Superior temporal gyrus (tissue), 1 donor: Measurements from ENCODE around the gene DPEP3.
"Not testable (repeated sequence)": the region's sequence is repeated elsewhere in the genome, so short reads cannot be mapped to it uniquely, and the experiment has no call there.

ENCODE experiments used
- DNase-seq: peaks from one replicate; pipeline ENCODE4 v3.0.0-alpha.2; 2016; ENCODE audit errors: extremely low spot score

DPEP3 gene

DNA sequence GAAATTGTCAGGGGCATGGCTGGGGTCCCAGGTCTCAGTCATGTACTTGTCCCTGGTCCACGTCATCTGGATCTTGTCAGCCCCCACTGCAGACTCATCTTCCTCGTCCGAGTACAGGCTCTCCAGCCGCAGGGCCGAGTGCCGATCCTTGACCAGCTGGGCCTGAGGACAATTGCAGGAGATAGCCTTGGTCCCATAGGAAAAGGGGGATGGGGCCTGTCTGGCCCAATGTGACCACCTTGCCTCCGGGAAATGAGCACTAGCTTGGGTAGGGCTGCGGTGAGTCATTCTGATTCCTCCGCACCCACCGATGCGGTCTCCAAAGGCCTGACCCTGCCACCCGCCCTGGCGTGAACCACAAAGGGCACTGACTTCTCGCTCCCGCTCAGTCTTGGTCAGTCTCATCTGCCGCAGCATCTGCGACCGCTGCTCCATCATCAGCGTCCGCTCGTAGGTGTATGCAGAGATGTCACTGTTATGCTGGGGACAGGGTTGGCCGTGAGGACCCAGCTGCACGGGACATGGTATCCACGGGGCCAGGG is 34.8 kb downstream of the DPEP3 start:
- DNase-seq: no peak

DNA sequence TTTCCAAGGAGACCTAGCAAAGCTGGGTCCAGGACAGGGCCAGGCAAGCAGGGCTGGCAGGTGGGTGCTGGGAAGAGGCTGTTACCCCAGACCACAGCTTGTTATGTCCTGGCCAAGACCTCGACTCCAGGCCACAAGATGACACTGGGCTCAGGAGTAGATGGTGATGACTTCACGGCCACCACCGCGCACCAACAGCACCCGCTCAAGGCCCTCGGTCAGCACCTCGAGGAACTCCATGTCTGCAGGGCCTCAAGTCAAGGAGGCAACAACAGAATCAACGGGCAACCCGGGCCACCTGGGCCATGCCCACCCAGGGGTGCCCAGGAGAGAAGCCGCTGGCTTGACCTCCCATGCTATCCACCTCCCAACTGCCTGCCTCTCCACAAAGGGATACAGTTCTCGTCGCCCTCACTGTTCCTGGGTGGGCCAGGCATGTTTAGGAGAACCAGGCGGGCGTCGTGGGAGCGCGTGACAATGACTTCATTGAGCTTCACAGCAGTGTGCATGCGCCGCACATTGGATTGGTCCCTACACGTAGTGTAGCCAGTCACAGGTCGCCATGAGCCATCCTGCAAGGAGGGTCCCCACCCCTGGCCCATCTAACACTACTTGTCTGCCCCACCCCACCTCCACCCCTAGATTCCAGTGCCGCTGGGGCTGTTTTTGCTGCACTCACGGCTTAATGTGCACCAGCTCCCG is 35.5 kb downstream of the DPEP3 start:
- no peak for DNase-seq

DNA sequence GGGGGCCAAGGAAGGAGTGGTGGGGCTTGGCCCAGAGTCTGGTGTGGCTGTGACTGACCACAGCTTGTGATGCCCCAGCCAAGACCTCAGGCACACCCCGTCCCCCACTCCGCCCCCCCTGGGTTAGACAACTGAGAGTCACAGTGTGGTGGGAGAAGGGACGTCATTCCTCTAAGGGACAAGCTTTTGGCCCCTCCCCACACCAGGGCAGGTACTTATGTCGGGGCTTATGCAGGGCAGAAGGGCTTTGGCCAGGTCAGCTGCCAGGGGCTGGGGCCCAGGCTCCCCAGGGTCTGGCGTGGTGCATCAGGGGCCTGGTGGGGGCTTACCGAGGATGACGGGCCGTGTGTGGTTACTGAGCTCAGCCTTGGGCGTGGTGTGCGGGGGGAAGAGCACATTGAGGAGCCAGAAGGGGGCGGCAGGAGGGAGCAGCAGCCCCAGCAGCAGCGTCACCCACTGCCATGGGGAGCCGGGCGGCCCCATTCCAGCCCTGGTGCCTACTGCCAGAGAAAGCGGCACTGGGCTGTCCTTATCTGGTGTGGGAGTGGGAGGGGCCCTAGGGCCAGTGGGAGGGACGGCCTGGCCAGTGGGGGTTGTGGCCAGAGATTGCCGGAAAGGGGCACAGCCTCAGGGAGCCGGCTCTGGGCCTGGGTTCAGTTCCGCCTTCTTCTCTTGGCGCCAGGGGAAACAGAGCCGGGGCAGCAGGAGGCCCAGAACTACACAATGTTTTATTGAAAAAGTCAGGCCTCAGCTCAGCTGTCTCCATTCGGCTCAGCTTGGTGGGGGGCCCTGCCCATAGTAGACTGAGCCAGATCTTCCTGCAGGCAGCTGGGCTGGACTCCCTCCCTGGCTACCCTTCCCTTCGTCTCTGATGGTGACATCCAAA is 36.4 kb downstream of the DPEP3 start, which contains the start of gene LCAT:
Gene LCAT, minus strand, starts transcription at position 502 of the 886 bp plus-strand sequence. Its CDS starts 19 bp downstream, at position 483.
- peak; percentile 78 for DNase-seq

DNA sequence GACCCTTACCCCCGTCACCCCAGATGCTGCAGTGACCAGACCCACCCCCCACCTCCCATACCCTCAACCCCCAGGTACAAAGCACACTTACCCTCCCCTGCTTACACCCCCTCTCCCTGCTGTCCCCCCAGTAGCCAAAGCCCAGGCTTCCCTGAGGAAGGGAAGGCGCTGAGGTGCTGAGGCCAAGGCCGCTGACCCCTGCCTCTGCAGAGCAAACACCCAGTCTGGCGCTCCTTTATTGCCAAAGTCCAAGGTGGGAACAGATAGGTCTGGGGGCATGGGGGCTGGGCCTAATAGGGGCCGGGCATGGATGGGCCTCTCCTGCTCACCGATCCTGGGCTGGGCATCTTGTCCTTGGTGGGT is 37.1 kb downstream of the DPEP3 start:
- no peak for DNase-seq

DNA sequence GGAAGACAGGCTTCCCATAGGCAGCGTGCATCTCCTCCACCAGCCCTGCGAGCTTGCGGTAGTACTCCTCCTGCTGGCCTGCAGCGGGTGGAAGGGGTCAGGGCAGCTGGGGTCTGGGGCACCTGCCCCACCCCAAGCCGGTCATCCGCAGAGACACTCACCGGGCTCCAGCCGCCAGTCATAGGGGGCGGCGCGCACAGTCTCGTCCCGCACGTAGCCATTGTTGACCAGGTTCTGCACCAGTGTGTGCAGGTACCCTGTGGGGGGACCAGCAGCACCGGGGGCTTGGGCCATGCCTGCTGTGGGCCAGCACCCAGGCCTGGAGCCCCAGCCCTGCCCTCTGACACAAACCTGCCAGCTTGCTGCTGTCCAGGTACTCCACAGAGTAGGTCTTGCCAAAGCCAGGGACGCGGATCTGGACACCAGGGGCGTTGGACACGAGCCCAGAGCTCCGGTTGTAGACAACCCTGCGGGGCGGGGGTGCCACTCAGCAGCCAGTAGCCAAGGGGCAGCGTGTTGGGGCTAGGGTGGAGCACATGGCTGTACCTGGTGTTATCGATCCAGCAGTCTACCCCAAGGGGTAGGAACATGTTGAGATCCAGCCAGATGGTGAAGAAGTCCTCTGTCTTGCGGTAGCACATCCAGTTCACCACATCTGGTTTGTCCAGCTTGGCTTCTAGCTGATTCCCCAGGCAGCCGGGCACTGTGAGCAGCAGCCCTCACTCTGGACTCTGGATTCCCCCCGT is 37.6 kb downstream of the DPEP3 start:
- DNase-seq: no peak

DNA sequence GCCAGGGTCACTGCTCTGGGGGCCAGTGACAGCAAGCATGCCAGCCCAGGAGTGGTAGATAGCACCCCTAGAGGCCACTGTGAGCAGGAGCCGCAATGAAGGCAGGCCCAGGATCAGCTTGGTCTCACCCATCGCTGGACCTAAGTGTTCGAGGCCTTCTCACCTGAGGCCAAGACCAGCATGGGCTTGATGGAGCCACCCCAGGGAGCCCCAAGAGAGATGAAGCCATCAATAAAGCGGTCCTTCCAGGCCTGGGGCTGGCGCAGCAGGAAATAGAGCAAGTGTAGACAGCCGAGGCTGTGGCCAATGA is 38.1 kb downstream of the DPEP3 start:
- peak; percentile 52 for DNase-seq

DNA sequence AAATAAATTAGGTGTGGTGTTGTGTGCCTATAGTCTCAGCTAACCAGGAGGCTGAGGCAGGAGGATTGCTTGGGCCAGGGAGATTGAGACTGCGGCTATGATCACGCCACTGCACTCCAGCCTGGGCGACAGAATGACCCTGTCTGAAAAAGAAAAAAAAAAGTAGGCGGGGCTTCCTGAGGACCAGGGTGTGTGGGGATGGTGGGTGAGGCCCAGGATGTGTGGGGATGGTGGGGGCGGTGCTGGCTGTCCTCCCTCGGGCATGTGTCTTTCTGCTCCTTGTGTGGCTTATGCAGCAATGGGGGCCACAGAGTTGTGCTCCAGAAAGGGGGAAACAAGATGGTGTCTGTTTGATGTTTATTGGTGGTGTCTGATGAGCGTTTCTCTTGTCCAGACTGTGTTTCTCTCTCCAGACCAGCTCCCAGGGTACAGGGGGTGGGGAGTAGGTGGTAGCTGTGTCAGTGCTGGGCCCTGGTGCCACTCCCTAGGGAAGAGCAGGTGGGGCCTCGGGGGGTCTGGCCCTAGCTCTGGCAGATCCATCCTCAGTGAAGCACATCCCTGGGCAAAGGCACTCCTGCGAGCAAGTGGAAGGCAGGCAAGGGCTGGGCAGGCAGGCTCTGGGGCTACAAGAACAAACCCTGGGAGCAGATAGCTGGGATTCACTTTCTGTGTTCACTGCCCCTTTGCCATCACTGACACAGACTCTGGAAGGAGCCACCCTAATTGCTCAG is 38.7 kb downstream of the DPEP3 start:
- DNase-seq: no peak

DNA sequence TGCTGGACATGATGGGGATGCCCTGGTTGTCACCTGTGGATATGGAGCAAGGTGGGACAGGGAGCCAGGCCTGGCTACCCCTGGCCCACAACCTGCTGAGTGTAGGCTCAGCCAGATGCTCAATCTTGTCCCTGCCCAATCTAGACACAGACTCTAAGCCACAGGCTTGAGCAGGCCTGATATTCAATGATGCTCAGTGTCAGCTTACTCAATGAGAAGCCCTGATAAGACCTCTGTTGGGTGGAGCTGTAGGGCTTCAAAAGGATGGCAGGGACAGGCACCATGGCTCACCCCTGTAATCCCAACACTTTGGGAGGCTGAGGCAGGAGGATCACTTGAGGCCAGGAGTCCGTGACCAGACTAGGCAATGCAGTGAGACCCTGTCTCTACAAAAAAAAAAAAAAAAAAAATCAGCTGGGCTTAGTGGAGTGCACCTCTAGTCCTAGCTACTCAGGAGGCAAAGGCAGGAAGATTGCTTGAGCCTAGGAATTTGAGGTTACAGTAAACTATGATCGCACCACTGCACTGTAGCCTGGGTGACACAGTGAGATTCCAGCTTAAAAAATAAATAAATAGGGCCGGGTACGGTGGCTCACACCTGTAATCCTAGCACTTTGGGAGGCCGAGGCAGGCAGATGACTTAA is 39.7 kb downstream of the DPEP3 start:
- no peak for DNase-seq

DNA sequence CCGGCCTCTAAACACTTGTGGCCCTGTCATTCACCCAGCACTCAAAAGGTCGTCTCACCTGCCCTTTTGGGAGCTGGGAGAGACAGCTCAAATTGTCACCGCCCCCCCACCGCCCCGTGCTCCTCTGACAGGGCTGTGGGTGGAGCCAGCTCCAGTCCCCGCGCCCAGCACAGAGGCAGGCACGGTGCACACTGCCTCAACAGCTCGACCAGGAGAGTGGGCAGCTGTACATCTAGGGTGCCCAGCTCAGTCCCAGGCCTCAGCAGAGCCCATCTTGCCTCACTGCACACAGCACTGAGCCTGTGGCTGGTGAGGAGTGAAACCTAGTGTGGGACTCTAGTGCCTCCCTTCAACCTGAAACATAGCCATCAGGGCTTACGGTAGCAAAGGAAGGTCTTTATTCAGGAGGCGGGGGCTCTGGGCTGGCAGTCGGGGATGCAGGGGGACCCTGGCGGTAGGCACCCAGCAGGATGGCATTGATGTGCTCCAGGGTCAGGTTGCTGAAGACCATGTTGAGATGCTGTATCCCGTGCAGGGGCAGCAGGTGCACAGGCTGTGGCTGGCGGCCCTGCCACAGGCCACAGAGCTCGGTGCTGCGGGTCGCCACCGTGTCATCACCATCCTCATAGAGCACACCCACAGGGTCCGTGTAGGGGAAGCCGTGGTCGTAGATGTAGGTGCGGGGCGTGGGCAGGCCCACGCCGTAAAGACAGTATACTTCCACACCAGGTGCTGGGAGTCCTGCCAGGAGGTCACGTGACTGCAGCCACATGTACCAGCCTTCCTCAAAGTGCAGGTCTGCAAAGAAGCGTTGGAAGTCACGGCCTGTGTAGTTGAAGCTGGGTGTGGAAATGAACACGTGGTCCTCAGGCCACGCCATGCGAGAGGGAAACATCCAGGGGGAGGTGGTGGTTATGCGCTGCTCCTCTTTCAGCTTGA is 40.5 kb downstream of the DPEP3 start:
- no peak for DNase-seq

DNA sequence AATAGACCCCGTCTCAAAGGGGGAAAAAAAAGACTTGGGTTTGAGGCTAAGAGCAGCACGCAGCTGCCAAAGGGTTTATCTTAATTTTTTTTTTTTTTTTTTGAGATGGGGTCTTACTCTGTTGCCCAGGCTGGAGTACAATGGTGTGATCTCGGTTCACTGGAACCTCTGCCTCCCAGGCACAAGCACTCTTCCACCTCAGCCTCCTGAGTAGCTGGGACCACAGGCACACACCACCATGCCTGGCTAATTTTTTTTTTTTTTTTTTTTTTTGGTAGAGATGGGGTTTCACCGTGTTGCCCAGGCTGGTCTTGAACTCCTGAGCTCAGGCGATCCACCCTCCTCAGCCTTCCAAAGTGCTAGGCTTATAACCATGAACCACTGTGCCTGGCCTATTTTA is 42.6 kb downstream of the DPEP3 start:
- not testable (repeated sequence) for DNase-seq

DNA sequence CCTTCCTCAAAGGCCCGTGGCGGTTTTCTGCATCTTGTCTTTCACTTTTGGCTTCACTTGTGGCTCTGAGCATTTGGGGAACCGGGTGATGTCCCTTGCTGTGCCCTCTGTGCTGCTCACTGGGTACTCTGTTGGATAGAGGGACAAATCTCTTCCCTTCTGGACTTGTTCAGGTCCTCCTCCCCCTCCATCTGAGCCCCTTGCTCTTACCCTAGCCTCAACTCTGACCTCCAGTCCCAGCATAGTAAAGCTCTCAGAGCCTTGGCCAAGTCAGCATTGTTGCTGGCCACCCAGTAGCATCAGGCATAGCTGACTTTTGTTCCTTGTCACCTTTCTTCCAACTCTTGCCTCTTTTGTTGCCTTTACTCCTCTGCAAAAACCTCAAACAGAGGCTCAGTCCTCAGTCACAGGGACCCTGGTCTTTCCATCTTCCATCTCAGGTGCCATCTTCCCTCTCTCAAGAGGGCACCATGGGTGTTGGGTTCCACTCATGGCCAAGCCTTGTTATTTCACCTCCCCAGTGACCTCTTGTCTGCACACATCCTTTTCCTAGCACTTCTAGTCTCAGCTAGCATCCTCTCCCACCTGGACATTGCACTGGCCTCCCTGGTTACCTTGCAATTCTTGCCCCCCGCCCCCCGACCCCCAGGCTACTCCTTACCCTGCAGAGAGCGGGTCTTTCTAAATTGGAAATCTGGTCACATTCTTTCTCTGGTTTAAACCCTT is 43.3 kb downstream of the DPEP3 start:
- DNase-seq: peak; percentile 68

DNA sequence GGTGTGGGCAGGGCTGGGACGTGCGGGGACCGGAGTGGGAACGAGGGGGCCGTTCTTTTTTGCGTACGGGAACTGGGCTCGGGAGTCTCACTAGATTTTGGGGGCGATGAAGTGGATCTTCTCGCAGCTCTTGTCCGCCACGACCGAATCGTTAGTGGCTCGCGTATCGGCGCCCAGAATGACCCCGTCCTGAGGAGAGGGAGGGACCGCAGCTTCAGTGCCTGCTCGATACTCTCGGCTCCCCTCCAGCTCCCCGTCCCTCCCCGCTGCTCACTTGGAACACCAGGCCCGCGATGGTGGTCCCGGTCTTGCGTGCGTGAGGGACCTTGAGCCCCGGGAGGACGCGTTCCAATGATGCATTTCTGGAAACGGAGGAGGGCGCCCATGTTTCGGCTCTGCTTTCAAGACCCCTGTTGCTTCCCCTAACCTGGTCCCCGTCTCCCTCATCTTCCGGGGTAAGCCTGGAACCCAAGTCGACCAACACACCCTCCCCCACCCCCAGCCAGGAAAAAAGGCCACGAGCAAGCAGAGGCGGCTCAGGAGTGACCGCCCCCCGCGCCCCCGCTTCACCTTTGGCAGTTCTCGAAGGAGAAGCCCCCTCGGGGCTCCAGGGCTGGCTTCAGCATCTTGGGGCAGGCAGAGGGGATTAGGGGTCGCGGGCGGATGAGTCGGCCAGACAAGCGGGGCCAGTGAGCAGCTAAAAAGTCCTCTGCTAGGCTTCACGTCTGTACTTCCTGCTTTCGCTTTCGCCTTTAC is 44.0 kb downstream of the DPEP3 start, which contains the start of gene PSMB10:
Gene PSMB10, minus strand, starts transcription at position 727 of the 756 bp plus-strand sequence. Its CDS starts 101 bp downstream, at position 626.
- peak; percentile 40 for DNase-seq

DNA sequence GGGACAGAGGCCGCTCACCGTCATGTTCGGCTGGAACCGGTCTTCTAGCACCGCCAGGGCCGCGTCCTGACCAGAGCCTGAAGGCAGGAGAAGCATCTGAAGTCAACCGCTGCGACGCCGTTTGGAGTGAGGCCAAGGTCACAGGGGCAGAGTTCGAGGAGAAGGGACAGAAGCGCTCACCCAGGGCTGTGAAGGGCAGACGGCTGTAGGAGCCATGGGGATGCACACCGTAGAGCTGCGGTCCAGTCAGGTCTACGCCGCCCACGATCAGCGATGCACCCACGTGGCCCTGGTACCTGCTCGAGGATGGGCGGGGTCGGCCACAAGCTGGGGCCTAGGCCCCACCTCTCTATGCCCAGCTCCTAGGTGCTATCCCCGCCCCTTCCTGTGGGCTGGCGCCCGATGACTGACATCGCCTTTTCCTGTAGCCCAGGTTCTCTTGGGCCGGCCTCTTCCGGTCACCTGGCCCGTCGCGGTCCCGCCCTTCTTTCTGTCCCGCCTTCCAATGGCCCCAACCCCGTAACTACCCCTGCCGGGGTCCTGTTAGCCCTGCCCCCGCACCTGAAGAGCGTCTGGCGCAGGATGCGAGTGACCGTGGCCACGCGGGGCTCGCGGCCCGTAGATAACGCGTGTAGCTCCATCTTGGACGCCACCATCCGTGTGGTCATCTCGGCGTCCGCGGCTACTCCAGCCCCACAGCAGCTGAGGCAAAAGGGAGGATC is 44.7 kb downstream of the DPEP3 start:
- DNase-seq: peak; percentile 97

DNA sequence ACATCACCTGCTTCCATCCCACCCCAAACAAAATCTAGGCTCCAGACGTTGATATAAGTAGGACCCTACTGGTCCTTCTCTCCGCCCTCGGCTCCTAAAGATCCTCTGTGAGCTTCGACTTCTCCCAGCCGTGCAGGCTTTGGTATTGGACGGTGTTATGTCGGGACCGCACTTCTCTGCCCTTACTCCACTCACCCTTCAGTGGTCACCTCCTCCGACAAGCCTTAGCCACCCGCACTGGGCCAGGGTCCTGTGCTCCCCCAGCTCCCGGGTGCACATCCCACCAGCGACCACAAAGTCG is 45.2 kb downstream of the DPEP3 start:
- DNase-seq: peak; percentile 29

DNA sequence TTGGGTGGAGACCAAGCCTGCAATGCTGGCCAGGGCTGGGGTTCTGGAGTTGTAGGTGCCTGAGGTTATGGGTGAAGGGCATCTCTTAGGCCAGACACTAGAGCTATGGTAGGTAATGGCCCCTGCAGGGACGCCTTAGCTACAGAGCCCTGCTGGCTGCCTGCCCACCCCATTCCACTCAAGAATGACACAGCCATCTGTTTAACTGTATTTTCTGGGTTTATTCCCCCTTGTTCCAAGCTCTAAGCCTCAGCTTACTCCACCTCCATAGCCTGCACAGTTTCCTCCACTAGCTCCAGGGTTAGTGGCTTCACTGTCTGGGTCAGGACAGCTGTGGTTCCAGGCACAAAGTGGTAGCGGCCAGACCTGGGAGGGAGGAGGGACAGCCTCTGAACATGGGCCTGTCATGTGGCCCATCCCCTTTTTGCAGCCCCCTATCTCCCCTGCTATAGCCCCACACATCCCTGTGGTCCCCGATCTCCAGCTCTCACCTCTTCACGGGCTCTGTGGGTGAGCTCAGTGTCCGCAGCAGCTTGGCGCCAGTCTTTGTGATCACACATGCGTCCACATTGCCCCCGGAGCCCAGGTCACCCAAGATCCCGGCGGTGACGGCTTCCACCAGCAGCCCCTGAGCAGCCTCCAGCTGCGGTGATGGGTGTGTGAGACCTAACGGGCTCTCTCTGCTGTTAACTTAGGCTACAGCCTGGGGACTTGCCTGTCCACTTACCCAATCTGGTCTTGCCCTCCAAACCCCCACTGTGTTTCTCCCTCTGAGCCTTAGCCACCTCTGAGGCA is 45.8 kb downstream of the DPEP3 start:
- DNase-seq: no peak

DNA sequence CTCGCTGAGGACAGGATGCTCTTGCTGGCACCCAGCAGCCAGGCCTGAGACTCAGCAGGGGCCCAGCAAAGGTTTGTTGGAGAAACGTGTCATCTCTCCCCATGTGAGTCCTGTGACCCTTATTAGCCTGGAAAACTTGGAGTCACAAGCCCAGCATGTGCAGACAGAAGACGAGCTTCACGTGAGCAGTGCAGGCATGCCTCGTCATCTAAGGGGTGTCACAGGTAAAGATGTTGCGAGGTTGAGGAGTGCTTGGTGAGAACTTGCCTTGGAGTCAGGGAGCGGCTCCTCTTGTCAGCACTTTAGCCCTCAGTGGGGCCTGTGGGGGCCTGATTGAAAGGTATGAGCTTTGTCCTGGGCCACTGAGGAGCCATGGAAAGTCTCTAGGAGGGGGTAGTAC is 46.5 kb downstream of the DPEP3 start:
- DNase-seq: no peak

DNA sequence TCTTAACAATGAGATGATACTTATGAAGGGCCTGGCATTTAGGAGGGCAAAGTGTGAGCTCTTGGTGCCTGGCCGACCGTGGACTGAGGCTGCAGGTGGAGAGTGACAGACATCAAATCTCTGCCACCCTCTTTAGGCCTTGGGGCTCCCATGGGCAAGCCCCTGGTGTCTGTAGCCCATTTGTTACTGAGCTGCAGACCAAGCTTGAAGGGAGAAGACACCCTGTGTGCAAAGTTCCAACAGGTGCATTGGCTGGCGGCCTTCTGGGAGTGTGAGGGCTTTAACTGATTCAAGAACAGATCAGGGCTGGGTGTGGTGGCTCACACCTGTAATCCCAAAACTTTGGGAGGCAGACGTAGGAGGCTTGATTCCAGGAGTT is 47.8 kb downstream of the DPEP3 start:
- no peak for DNase-seq
